Mucosa of descending colon (tissue), 3 donors: ENCODE data around the gene MTHFSD. TPM values are rescaled to one million over a fixed set of nuclear protein-coding genes. Genes with fewer than 3 reads are reported as not detected.

Experiments
- ATAC-seq: fragments of 200-7000 bp; cut with Tn5 transposase; one replicate; pipeline ENCODE4 v1.9.1; 2020; ENCODE audit warnings: mild to moderate bottlenecking, moderate library complexity
- DNase-seq, 3 donors: peaks; one replicate each; pipeline ENCODE4 v3.0.0-alpha.2; 2020
- H3K36me3 ChIP-seq: fragments of 200-600 bp; one replicate; pipeline ENCODE4 v1.8.0; 2021; ENCODE audit warnings: low read depth, mild to moderate bottlenecking
- H3K4me1 ChIP-seq: fragments of 200-600 bp; one replicate; pipeline ENCODE4 v1.8.0; 2021; ENCODE audit warnings: low read depth, mild to moderate bottlenecking
- H3K4me3 ChIP-seq: fragments of 200-600 bp; one replicate; pipeline ENCODE4 v1.8.0; 2021; ENCODE audit warnings: mild to moderate bottlenecking
- H3K9me3 ChIP-seq: fragments of 200-600 bp; one replicate; pipeline ENCODE4 v1.8.0; 2021; ENCODE audit warnings: mild to moderate bottlenecking
- CTCF ChIP-seq: fragments of 200-600 bp; IDR thresholded peaks from one replicate; pipeline ENCODE4 v1.8.0; 2022; ENCODE audit warnings: antibody characterized with exemption, mild to moderate bottlenecking
- intact Hi-C, 2 donors: fragments of 100-400 bp; cut with DNase I in 1 of 2; cut with micrococcal nuclease in 1 of 2; formaldehyde crosslinking; loops; one replicate each; pipeline versions ENCODE4 v1.11.0 to v1.11.1; 2022; cut with DNase I, micrococcal nuclease
- total RNA-seq, 3 donors: library from RNA; stranded (reverse); fragmentation: NEBNext Ultra II Directional in 2 of 3; extraction: Animal tissue kit (Norgen Biotek cat#: 25700) in 2 of 3; gene quantifications; one replicate each; pipeline versions ENCODE4 v1.2.1 to v1.2.4, GENCODE V29; 2021 to 2023
- donor health status: DM: no; HTN: no; CAD: no; lungs with moderate emphysema.
- donor health status: DM: no; HTN: no; CAD: no.
- donor health status: DM: no; HTN: yes; CAD: no.

Gene MTHFSD
- total RNA-seq, 3 donors from 2014 or later, result 22.6 to 30.4 (median 25.5) TPM

GRCh38 chr16:86584726-86585721 lies 30.0 kb upstream of the MTHFSD start:
- intact Hi-C loops, result no loop called here
- Histone ChIP-seq H3K9me3 (no peaks in the 10 kb centered on the region), H3K4me3 (no peak overlapping the region), H3K4me1 (no peaks in the 10 kb centered on the region), H3K36me3 (no peaks in the 10 kb centered on the region)
- DNase-seq (no peak), ATAC-seq (no peak)
- TF ChIP-seq CTCF, result no peak

GRCh38 chr16:86584071-86584685 lies 29.1 kb upstream of the MTHFSD start:
- H3K9me3 ChIP-seq, result no peaks in the 10 kb centered on the region
- H3K4me3 ChIP-seq, result no peak overlapping the region
- intact Hi-C loops, result no loop called here
- no peaks in the 10 kb centered on the region for H3K4me1 ChIP-seq
- no peaks in the 10 kb centered on the region for H3K36me3 ChIP-seq
- no peak for TF ChIP-seq CTCF
- ATAC-seq (no peak), DNase-seq (no peak)

GRCh38 chr16:86581458-86581857 lies 26.4 kb upstream of the MTHFSD start:
- H3K4me3 ChIP-seq, result no peak overlapping the region
- intact Hi-C loops, result no loop called here

GRCh38 chr16:86580791-86581170 lies 25.7 kb upstream of the MTHFSD start:
- Histone ChIP-seq H3K4me1 (peaks cover 5% of the 10 kb centered on the region), H3K4me3 (no peak overlapping the region), H3K9me3 (no peaks in the 10 kb centered on the region), H3K36me3 (no peaks in the 10 kb centered on the region)
- DNase-seq (no peak), ATAC-seq (no peak)
- intact Hi-C loops, result no loop called here
- TF ChIP-seq CTCF, result no peak

More at GRCh38 chr16:86581458-86581857, 26.4 kb upstream of the MTHFSD start:
- no peaks in the 10 kb centered on the region for H3K9me3 ChIP-seq
- peaks cover under 1% of the 10 kb centered on the region for H3K4me1 ChIP-seq
- H3K36me3 ChIP-seq, result no peaks in the 10 kb centered on the region
- ATAC-seq (no peak), DNase-seq (no peak)
- TF ChIP-seq CTCF, result no peak

GRCh38 chr16:86580063-86580790 lies 25.2 kb upstream of the MTHFSD start:
- Histone ChIP-seq H3K4me3 (no peak overlapping the region), H3K4me1 (peaks cover 5% of the 10 kb centered on the region), H3K36me3 (no peaks in the 10 kb centered on the region), H3K9me3 (no peaks in the 10 kb centered on the region)
- no peak for DNase-seq
- no peak for ATAC-seq
- no peak for TF ChIP-seq CTCF
- intact Hi-C loops, result no loop called here
